ENCODE measurements around the gene ANXA7. TPM values are rescaled to one million over a fixed set of nuclear protein-coding genes. Genes with fewer than 3 reads are reported as not detected.

Gene ANXA7
- total and polyA plus RNA-seq, 4 experiments from 2014 or later = 103 to 379 (median 159) TPM

DNA sequence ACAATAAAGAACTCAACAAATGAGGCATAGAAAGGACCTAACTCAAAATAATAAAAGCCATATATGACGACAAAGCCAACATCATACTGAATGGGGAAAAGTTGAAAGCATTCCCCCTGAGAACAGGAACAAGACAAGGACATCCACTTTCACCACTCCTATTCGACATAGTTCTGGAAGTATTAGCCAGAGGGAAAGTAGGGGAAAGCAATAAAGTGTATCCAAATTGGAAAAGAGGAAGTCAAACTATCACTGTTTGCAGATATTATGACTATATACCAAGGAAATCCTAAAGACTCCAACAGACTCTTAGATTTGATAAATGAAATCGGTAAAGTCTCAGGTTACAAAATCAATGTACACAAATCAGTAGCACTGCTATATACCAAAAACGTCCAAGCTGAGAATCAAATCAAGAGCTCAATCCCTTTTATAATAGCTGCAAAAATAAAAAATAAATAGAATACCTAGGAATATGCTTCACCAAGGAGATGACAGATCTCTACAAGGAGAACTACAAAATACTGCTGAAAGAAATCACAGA is 4.8 kb downstream of the ANXA7 start:
- Histone ChIP-seq H3K4me1 (ENCODE audit: insufficient read depth, low read length) (peaks cover 56% of the 10 kb centered on the region), H3K9me3 (ENCODE audit: control insufficient read depth in 1 of 2, low read length in 2 of 2) (no peaks in the 10 kb centered on the region), H3K36me3 (ENCODE audit: insufficient read depth, low read length) (no peaks in the 10 kb centered on the region), H3K4me3 (ENCODE audit: low read length in 2 of 2) (no peak overlapping the region), H3K27me3 (ENCODE audit: insufficient read depth, low read length) (no peaks in the 10 kb centered on the region), H3K27ac (ENCODE audit: low read depth, low read length) (no peak overlapping the region)
- ChIA-PET POLR2A (ENCODE audit: partially characterized antibody) (no interaction called here), CTCF (ENCODE audit: partially characterized antibody) (interaction anchor here (1.4 kb wide), 1 partner anchor 11 kb away, joined by 3 read pairs; no protein-coding TSS in a partner anchor)
- H3K9me3 Mint-ChIP-seq = peaks cover 0 to 2% (median 0%) of the 10 kb centered on the region in 8 donors
- no peaks in the 10 kb centered on the region for H3K27me3 Mint-ChIP-seq
- intact Hi-C loops (cut with micrococcal nuclease) = no loop called here
- peaks cover 16 to 28% of the 10 kb centered on the region in 2 donors for H3K36me3 Mint-ChIP-seq
- H3K27ac Mint-ChIP-seq = no peak overlapping the region
- peak overlapping the region in 4 of 8 donors; percentile 17 to 47 (median 28) for H3K4me3 Mint-ChIP-seq
- peaks cover 44 to 79% (median 61%) of the 10 kb centered on the region in 4 donors for H3K4me1 Mint-ChIP-seq
- no peak for DNase-seq

DNA sequence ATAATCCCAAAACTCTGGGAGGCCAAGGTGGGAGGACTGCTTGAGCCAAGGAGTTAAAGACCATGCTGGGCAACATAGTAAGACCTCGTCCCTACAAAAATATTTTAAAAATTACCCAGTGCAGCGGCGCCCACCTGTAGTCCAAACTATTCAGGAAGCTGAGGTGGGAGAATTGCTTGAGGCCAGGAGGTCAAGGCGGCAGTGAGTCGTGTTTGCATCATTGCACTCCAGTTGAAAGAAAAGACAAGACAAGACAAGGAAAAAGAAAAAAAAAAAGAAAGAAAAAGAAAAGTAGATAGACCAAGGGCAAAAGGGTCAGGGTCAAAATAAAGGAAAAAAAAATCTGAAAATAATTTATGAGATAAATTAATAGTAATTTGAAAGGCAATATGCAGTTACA is 5.8 kb downstream of the ANXA7 start:
- H3K4me1 Mint-ChIP-seq = peaks cover 45 to 84% (median 60%) of the 10 kb centered on the region in 4 donors
- peaks cover 0 to 2% (median 0%) of the 10 kb centered on the region in 8 donors for H3K9me3 Mint-ChIP-seq
- no peaks in the 10 kb centered on the region for H3K9me3 ChIP-seq (ENCODE audit: control insufficient read depth in 1 of 2, low read length in 2 of 2)
- POLR2A ChIA-PET (ENCODE audit: partially characterized antibody) = no interaction called here
- no peaks in the 10 kb centered on the region for H3K36me3 ChIP-seq (ENCODE audit: insufficient read depth, low read length)
- H3K27me3 Mint-ChIP-seq = no peaks in the 10 kb centered on the region
- peaks cover 16 to 25% of the 10 kb centered on the region in 2 donors for H3K36me3 Mint-ChIP-seq
- peaks cover 56% of the 10 kb centered on the region for H3K4me1 ChIP-seq (ENCODE audit: insufficient read depth, low read length)
- no peak overlapping the region for H3K4me3 Mint-ChIP-seq
- intact Hi-C loops (cut with micrococcal nuclease) = no loop called here
- no peak overlapping the region for H3K4me3 ChIP-seq (ENCODE audit: low read length in 2 of 2)
- CTCF ChIA-PET (ENCODE audit: partially characterized antibody) = no interaction called here
- H3K27ac ChIP-seq (ENCODE audit: low read depth, low read length) = no peak overlapping the region
- no peaks in the 10 kb centered on the region for H3K27me3 ChIP-seq (ENCODE audit: insufficient read depth, low read length)
- DNase-seq = no peak
- no peak overlapping the region for H3K27ac Mint-ChIP-seq

- no peak overlapping the region for H3K27ac Mint-ChIP-seq
- POLR2A ChIA-PET (ENCODE audit: partially characterized antibody) = no interaction called here
Observed at GRCh38 chr10:73407495-73407894, 6.4 kb downstream of the ANXA7 start.

DNA sequence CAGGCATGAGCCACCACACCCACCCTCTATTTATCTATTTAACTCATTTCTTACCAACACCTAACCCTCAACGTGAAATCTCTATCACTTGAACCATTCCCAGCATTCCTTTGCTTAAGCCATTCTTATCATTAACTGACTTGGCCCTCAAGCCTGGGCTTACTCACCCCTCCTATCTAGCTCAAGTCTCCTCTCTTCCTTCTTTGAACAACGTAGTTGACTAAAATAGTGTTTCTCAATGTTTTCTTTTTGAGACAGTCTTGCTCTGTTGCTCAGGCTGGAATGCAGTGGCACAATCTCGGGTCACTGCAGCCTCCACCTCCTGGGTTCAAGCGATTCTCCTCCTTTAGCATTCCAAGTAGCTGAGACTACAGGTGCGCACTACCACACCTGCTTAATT is 7.0 kb downstream of the ANXA7 start:
- CTCF ChIA-PET (ENCODE audit: partially characterized antibody) = no interaction called here

More at GRCh38 chr10:73407495-73407894, 6.4 kb downstream of the ANXA7 start:
- Mint-ChIP-seq H3K4me1 (peaks cover 43 to 84% (median 59%) of the 10 kb centered on the region in 4 donors), H3K9me3 (peaks cover 0 to 2% (median 0%) of the 10 kb centered on the region in 8 donors), H3K4me3 (peak overlapping the region in 2 of 8 donors; percentile 25 to 31), H3K36me3 (peaks cover 16 to 23% of the 10 kb centered on the region in 2 donors), H3K27me3 (no peaks in the 10 kb centered on the region)
- Histone ChIP-seq H3K36me3 (ENCODE audit: insufficient read depth, low read length) (no peaks in the 10 kb centered on the region), H3K27ac (ENCODE audit: low read depth, low read length) (no peak overlapping the region), H3K4me3 (ENCODE audit: low read length in 2 of 2) (no peak overlapping the region), H3K4me1 (ENCODE audit: insufficient read depth, low read length) (peaks cover 50% of the 10 kb centered on the region), H3K9me3 (ENCODE audit: control insufficient read depth in 1 of 2, low read length in 2 of 2) (no peaks in the 10 kb centered on the region), H3K27me3 (ENCODE audit: insufficient read depth, low read length) (no peaks in the 10 kb centered on the region)
- CTCF ChIA-PET (ENCODE audit: partially characterized antibody) = no interaction called here
- no peak for DNase-seq
- intact Hi-C loops (cut with micrococcal nuclease) = no loop called here

GRCh38 chr10:73405556-73405955 is 8.3 kb downstream of the ANXA7 start:
- no peak for DNase-seq
- H3K27me3 ChIP-seq (ENCODE audit: insufficient read depth, low read length) = no peaks in the 10 kb centered on the region
- no peak overlapping the region for H3K27ac ChIP-seq (ENCODE audit: low read depth, low read length)
- intact Hi-C loops (cut with micrococcal nuclease) = no loop called here
- H3K27me3 Mint-ChIP-seq = no peaks in the 10 kb centered on the region
- ChIA-PET POLR2A (ENCODE audit: partially characterized antibody) (no interaction called here), CTCF (ENCODE audit: partially characterized antibody) (no interaction called here)
- peaks cover 35% of the 10 kb centered on the region for H3K4me1 ChIP-seq (ENCODE audit: insufficient read depth, low read length)
- H3K4me3 Mint-ChIP-seq = no peak overlapping the region
- H3K9me3 ChIP-seq (ENCODE audit: control insufficient read depth in 1 of 2, low read length in 2 of 2) = no peaks in the 10 kb centered on the region
- peaks cover 0 to 2% (median 0%) of the 10 kb centered on the region in 8 donors for H3K9me3 Mint-ChIP-seq
- H3K4me3 ChIP-seq (ENCODE audit: low read length in 2 of 2) = no peak overlapping the region
- peaks cover 17 to 19% of the 10 kb centered on the region in 2 donors for H3K36me3 Mint-ChIP-seq
- H3K36me3 ChIP-seq (ENCODE audit: insufficient read depth, low read length) = no peaks in the 10 kb centered on the region
- H3K27ac Mint-ChIP-seq = peak overlapping the region in 1 of 7 donors; percentile 12
- H3K4me1 Mint-ChIP-seq = peaks cover 35 to 72% (median 49%) of the 10 kb centered on the region in 4 donors

More for the DNA sequence above, 7.0 kb downstream of the ANXA7 start:
- Histone ChIP-seq H3K27me3 (ENCODE audit: insufficient read depth, low read length) (no peaks in the 10 kb centered on the region), H3K4me3 (ENCODE audit: low read length in 2 of 2) (no peak overlapping the region), H3K9me3 (ENCODE audit: control insufficient read depth in 1 of 2, low read length in 2 of 2) (no peaks in the 10 kb centered on the region), H3K27ac (ENCODE audit: low read depth, low read length) (no peak overlapping the region), H3K36me3 (ENCODE audit: insufficient read depth, low read length) (no peaks in the 10 kb centered on the region), H3K4me1 (ENCODE audit: insufficient read depth, low read length) (peaks cover 44% of the 10 kb centered on the region)
- intact Hi-C loops (cut with micrococcal nuclease) = no loop called here
- Mint-ChIP-seq H3K4me3 (peak overlapping the region in 1 of 8 donors; percentile 2), H3K36me3 (peaks cover 16 to 23% of the 10 kb centered on the region in 2 donors), H3K9me3 (peaks cover 0 to 2% (median 0%) of the 10 kb centered on the region in 8 donors), H3K27ac (peak overlapping the region in 3 of 7 donors; percentile 7 to 47 (median 29)), H3K27me3 (no peaks in the 10 kb centered on the region), H3K4me1 (peaks cover 43 to 79% (median 58%) of the 10 kb centered on the region in 4 donors)
- POLR2A ChIA-PET (ENCODE audit: partially characterized antibody) = no interaction called here
- no peak for DNase-seq

GRCh38 chr10:73404690-73405089 is 9.2 kb downstream of the ANXA7 start:
- CTCF ChIA-PET (ENCODE audit: partially characterized antibody) = no interaction called here

GRCh38 chr10:73401636-73402035 is 12.2 kb downstream of the ANXA7 start:
- Mint-ChIP-seq H3K4me1 (peaks cover 10 to 39% (median 23%) of the 10 kb centered on the region in 4 donors), H3K27ac (no peak overlapping the region), H3K9me3 (peaks cover 0 to 2% (median 0%) of the 10 kb centered on the region in 8 donors), H3K27me3 (no peaks in the 10 kb centered on the region), H3K4me3 (peak overlapping the region in 1 of 8 donors; percentile 17), H3K36me3 (peaks cover 16 to 29% of the 10 kb centered on the region in 2 donors)
- H3K27me3 ChIP-seq (ENCODE audit: insufficient read depth, low read length) = no peaks in the 10 kb centered on the region
- intact Hi-C loops (cut with micrococcal nuclease) = no loop called here
- DNase-seq = no peak
- H3K36me3 ChIP-seq (ENCODE audit: insufficient read depth, low read length) = peaks cover 16% of the 10 kb centered on the region
- H3K9me3 ChIP-seq (ENCODE audit: control insufficient read depth in 1 of 2, low read length in 2 of 2) = no peaks in the 10 kb centered on the region
- H3K4me1 ChIP-seq (ENCODE audit: insufficient read depth, low read length) = peaks cover 13% of the 10 kb centered on the region
- ChIA-PET POLR2A (ENCODE audit: partially characterized antibody) (interaction anchor here (1.3 to 2.0 kb wide), 2 partner anchors 9 to 11 kb away, joined by 3 to 4 read pairs; no protein-coding TSS in a partner anchor), CTCF (ENCODE audit: partially characterized antibody) (no interaction called here)
- no peak overlapping the region for H3K4me3 ChIP-seq (ENCODE audit: low read length in 2 of 2)
- no peak overlapping the region for H3K27ac ChIP-seq (ENCODE audit: low read depth, low read length)

More at GRCh38 chr10:73404690-73405089, 9.2 kb downstream of the ANXA7 start:
- POLR2A ChIA-PET (ENCODE audit: partially characterized antibody) = no interaction called here
- Histone ChIP-seq H3K27me3 (ENCODE audit: insufficient read depth, low read length) (no peaks in the 10 kb centered on the region), H3K36me3 (ENCODE audit: insufficient read depth, low read length) (no peaks in the 10 kb centered on the region), H3K4me3 (ENCODE audit: low read length in 2 of 2) (no peak overlapping the region), H3K4me1 (ENCODE audit: insufficient read depth, low read length) (peaks cover 27% of the 10 kb centered on the region), H3K27ac (ENCODE audit: low read depth, low read length) (no peak overlapping the region), H3K9me3 (ENCODE audit: control insufficient read depth in 1 of 2, low read length in 2 of 2) (no peaks in the 10 kb centered on the region)
- peaks cover 15 to 17% of the 10 kb centered on the region in 2 donors for H3K36me3 Mint-ChIP-seq
- no peaks in the 10 kb centered on the region for H3K27me3 Mint-ChIP-seq
- intact Hi-C loops (cut with micrococcal nuclease) = no loop called here
- H3K4me3 Mint-ChIP-seq = no peak overlapping the region
- no peak for DNase-seq
- H3K9me3 Mint-ChIP-seq = peaks cover 0 to 2% (median 0%) of the 10 kb centered on the region in 8 donors
- no peak overlapping the region for H3K27ac Mint-ChIP-seq
- H3K4me1 Mint-ChIP-seq = peaks cover 31 to 63% (median 43%) of the 10 kb centered on the region in 4 donors
